Measurements from ENCODE around the gene AUH. TPM values are rescaled to one million over a fixed set of nuclear protein-coding genes. Genes with fewer than 3 reads are reported as not detected.

AUH gene
- total RNA-seq, 1 donor from 2014 or later, result 35.6 TPM

DNA sequence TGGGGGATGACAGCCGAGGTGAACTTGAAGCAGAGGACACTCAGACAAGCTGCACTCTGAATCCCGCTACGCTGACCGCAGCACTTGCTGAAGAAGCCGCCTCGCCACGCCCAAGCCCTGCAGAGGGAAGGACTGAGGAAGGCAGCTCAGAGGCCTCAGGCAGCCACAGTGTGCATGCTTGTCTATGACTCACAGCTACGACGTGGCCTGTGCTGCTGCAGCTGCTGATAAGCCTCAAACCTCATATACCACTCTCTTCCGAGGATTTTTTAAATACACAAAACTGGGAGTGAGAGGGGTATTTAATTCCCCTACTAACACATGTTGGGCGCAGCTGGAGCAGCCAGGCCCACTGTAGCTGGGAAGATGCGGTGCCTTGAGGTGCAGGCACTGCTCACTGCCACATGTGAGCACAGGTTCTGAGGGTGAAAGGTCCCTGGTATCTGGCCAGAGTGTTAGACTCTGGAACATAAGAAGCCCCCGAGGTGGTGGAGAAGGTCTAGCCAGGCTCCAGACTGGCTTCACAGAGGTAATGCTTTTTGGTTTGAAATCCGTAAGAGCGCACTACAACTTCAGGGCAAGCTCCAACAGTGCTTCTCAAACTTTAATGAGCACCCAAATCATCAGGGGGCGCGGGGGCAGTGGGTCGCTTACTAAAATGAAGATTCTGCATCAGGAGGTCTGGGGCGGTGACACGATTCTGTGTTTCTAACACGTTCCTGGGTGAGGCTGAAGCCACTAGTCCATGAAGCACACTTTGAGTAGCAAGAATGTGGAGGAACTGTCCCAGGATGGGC lies 196.8 kb downstream of the AUH start:
- DNase-seq (ENCODE audit: low spot score), result peak; percentile 97

Other genes with a start within 250 kb of the AUH start
- gene NFIL3, start 61.9 kb upstream of the AUH start, total RNA-seq (ENCODE audit: insufficient read depth, low replicate concordance), result 27.0 TPM

All from umbilical cord (tissue), 2 donors.